Fibroblast of mammary gland (primary cell): Measurements from ENCODE around the gene SLC34A1.

Experiments used
- DNase-seq: peaks from one replicate; pipeline ENCODE4 v3.0.0-alpha.2; 2010; ENCODE audit warnings: low read depth
- H3K4me3 ChIP-seq: 2 replicates; pipeline ENCODE4 v1.5.1; 2011; ENCODE audit warnings: low read depth, mild to moderate bottlenecking, low read length, moderate library complexity; ENCODE audit not compliant: control insufficient read depth
- TF ChIP-seq, protein P1 (sequence below): conservative IDR thresholded peaks from 2 replicates; pipeline ENCODE4 v1.5.1; 2011; ENCODE audit warnings: low read depth, low read length, inconsistent platforms; ENCODE audit not compliant: control insufficient read depth, insufficient read depth

The SLC34A1 gene

DNA sequence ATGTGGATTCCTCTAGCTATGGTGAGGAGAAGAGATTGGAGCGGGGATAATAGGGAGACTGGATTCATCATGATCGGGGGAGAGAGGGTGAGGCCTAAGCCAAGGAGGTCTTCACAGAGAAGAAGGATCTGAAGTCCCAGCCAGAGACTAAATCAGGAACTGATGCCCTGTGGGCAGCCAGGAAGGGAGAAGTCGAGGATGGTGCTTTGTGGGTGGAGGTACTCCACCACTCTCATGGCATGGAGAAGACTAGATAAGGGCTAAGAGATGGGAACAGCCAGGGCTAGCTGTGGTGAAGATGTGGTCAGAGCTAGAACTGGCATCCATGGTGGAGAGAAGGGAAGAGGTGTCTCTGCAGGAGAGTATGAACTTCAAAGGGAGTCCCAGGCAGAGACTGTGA is 29.5 kb upstream of the SLC34A1 start:
- H3K4me3 ChIP-seq, result no peak overlapping the region
- TF ChIP-seq, protein P1, sequence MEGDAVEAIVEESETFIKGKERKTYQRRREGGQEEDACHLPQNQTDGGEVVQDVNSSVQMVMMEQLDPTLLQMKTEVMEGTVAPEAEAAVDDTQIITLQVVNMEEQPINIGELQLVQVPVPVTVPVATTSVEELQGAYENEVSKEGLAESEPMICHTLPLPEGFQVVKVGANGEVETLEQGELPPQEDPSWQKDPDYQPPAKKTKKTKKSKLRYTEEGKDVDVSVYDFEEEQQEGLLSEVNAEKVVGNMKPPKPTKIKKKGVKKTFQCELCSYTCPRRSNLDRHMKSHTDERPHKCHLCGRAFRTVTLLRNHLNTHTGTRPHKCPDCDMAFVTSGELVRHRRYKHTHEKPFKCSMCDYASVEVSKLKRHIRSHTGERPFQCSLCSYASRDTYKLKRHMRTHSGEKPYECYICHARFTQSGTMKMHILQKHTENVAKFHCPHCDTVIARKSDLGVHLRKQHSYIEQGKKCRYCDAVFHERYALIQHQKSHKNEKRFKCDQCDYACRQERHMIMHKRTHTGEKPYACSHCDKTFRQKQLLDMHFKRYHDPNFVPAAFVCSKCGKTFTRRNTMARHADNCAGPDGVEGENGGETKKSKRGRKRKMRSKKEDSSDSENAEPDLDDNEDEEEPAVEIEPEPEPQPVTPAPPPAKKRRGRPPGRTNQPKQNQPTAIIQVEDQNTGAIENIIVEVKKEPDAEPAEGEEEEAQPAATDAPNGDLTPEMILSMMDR, result no peak
- DNase-seq, result no peak

DNA sequence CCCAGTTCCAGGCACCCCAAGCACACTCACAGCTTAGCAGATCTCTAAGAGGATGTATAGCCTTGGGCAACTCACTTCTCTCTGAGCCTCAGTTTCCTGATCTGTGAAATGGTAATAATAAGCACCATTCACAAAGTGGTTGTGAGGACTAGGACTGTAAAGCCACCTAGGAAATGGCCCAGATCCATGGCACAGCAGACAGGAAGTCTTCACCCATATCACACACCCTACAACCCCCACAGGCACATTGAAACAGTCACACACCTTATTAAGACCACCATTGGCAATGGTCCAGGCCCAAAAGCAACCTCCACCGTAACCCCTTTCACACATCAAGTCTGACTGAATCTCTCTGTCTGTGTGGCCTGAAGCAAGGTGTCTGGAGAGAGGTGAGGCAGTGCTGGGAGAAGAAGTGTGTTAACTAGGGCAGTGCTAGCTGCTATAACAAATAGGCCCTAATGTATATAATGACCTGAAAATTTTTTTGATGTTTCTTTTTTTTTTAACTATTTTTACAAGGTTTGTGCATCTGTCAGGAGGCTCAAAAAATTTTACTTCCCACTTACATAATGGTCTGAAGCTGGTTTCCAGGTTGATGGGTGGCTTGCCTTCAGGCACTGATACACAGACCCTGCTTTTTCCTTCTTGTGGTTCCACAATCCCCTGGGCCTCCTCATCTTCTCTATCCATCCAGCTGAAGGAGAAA is 28.9 kb upstream of the SLC34A1 start:
- TF ChIP-seq, protein P1, result no peak
- no peak overlapping the region for H3K4me3 ChIP-seq
- no peak for DNase-seq

DNA sequence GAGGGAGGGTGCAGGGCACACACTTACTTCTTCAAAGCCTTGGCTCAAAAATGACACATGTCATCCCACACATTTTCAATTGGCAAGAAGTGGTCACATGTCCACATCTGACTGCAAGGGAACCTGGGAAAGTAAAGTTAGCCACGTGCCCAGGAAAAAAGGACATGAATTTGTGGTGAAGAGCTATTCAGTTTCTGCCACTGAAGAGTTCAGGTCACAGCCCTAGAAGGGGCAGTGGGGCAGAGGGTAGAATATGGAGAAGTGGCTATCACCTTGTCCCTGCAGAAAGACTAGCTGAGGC is 28.4 kb upstream of the SLC34A1 start:
- TF ChIP-seq, protein P1, result no peak
- no peak for DNase-seq
- H3K4me3 ChIP-seq, result no peak overlapping the region

DNA sequence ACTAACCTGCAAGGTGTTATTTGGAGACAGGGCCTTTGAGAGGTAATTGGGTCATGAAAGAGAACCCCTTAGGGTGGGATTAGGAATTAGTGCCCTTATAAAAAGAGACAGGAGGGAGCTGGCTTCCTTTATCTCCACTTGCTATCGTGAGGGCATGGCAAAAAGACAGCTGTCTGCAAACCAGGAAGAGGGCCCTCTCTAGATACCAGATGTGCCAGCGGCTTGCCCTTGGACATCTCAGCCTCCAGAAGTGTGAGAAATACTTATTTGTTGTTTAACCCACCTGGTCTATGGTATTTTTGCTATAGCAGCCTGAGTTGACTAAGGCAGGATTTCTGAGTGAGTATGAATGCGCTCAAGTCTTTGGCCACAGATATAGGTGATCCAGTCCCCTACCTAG is 27.5 kb upstream of the SLC34A1 start:
- no peak overlapping the region for H3K4me3 ChIP-seq
- no peak for DNase-seq

DNA sequence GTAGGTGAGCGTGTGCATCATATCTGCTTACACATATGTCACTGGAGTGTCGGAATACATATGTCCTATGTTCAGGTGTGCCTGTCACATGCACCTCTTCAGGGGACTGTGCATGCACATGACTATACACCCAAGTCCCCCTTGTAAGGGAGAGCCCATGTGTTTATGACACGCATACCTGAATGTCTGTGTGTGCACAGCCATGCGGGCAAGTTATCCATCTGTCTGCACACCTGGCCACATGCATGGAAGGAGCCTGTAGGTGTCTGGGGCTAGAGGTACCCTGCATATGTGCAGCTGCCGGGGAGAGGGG is 27.1 kb upstream of the SLC34A1 start:
- H3K4me3 ChIP-seq, result no peak overlapping the region
- no peak for DNase-seq
- TF ChIP-seq, protein P1, result no peak

More for the DNA sequence above, 27.5 kb upstream of the SLC34A1 start:
- TF ChIP-seq, protein P1, result no peak

DNA sequence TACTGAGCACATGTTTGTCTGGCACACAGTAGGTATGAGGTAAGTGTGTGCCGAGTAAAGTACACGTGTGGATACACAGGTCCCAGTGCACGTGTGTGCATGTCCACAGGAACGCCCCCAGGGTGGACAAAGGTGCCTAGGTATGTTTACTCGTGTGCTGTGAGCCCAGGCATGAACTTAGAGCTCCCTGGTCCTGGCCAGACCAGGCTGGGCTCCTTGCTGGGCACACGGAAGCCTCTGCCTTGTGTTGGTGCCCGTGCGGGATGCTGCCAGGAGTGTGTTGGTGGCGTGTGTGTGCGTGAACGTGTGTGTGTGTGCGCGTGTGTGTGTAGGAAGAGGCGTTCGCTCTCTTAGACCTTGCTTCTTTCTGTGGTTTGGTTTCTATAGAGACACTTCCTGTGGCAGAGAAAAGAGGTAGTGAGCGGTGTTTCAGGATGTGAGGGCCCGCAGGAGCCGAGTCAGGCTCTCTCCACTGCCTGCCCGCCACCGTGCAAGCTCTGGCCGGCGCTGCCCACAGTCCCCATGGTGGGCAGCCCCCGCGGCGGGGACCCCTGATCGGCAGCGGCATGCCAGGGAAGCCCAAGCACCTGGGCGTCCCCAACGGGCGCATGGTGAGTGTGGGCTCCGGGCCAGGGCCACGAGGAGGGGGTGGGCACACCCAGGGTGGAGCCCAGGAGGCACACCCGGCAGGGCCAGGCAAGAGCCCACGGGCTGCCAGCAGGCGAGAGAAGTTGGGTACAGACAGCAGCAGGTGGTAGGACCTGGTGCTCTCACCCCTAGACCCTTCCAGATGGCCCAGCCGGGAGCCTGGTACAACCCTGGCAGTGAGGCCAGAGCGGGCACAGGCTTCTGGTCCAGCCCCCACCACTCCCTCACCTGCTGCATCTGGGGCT is 26.5 kb upstream of the SLC34A1 start, which contains the start of gene RGS14:
RGS14 (plus strand) TSS at position 466 of the 893 bp plus-strand sequence; CDS start at position 567, 101 bp downstream.
- H3K4me3 ChIP-seq, result no peak within 1 kb of the TSS
- TF ChIP-seq, protein P1, result no peak
- DNase-seq, result no peak
